Heart left ventricle (tissue), 16 donors: ENCODE results near the gene MATN1. TPM values are rescaled to one million over a fixed set of nuclear protein-coding genes. Genes with fewer than 3 reads are reported as not detected.

Source experiments
- ATAC-seq, 4 donors: fragments of 200-7000 bp; cut with Tn5 transposase; one replicate each; pipeline ENCODE4 v1.9.1; 2020 to 2022; ENCODE audit warnings: moderate library complexity in 4 of 4, mild to moderate bottlenecking in 3 of 4, moderate number of reproducible peaks in 1 of 4
- DNase-seq, 5 donors: peaks; one replicate each; pipeline ENCODE4 v3.0.0-alpha.2; 2020
- H3K27ac ChIP-seq, 12 donors: fragments of 200-600 bp; sonication (generic) in 4 of 12; one replicate each; pipeline versions ENCODE4 v1.5.0 to v1.8.0; 2016 to 2022; ENCODE audit warnings: mild to moderate bottlenecking in 2 of 12
- H3K27me3 ChIP-seq, 9 donors: fragments of 200-600 bp; sonication (generic) in 2 of 9; one replicate each; pipeline versions ENCODE4 v1.5.1 to v1.8.0; 2016 to 2022; ENCODE audit warnings: mild to moderate bottlenecking in 3 of 9
- H3K36me3 ChIP-seq, 9 donors: fragments of 200-600 bp; sonication (generic) in 2 of 9; one replicate each; pipeline versions ENCODE4 v1.5.0 to v1.8.0; 2018 to 2022; ENCODE audit warnings: mild to moderate bottlenecking in 2 of 9
- H3K4me1 ChIP-seq, 12 donors: fragments of 200-600 bp; sonication (generic) in 4 of 12; one replicate each; pipeline versions ENCODE4 v1.5.0 to v1.8.0; 2016 to 2022; ENCODE audit warnings: mild to moderate bottlenecking in 3 of 12
- H3K4me3 ChIP-seq, 12 donors: fragments of 200-600 bp; sonication (generic) in 4 of 12; one replicate each; pipeline versions ENCODE4 v1.5.0 to v1.8.0; 2017 to 2022; ENCODE audit warnings: mild to moderate bottlenecking in 9 of 12, moderate library complexity in 4 of 12
- H3K9me3 ChIP-seq, 12 donors: fragments of 200-600 bp; sonication (generic) in 4 of 12; one replicate each; pipeline versions ENCODE4 v1.5.0 to v1.8.0; 2016 to 2022; ENCODE audit warnings: mild to moderate bottlenecking in 1 of 12
- CTCF ChIP-seq, 12 donors: fragments of 200-600 bp; sonication (generic) in 4 of 12; IDR thresholded peaks; one replicate each; pipeline versions ENCODE4 v1.5.0 to v1.8.0; 2018 to 2022; ENCODE audit warnings: antibody characterized with exemption in 12 of 12, mild to moderate bottlenecking in 5 of 12
- POLR2A ChIP-seq, 2 donors: fragments of 450-650 bp; IDR thresholded peaks; one replicate each; pipeline ENCODE4 v1.6.1; 2017; ENCODE audit warnings: antibody characterized with exemption in 2 of 2, mild to moderate bottlenecking in 2 of 2, moderate library complexity in 2 of 2
- WGBS, 4 donors: extraction: QIAGEN DNeasy Blood & Tissue Kit in 2 of 4; methylation state at CpG; one replicate each; pipeline versions ENCODE4 v1.1.5 to v1.1.7; 2013 to 2018; 5-methylcytosine and 5-hydroxymethylcytosine counted together
- intact Hi-C, 10 donors: fragments of 100-400 bp; cut with DNase I; formaldehyde crosslinking; loops; one replicate each; pipeline versions ENCODE4 v1.11.1 to v1.14.2; 2022
- polyA plus RNA-seq, 2 donors: library from polyadenylated mRNA; stranded (reverse); fragments of 200-250 nt; gene quantifications; one replicate each; pipeline ENCODE4 v1.2.3, GENCODE V29; 2013
- total RNA-seq, 9 donors: library from RNA; depleted of rRNA in 2 of 9; stranded (reverse); fragments of >200 nt in 2 of 9; fragmentation: NEBNext Ultra II Directional in 3 of 9; extraction: Animal tissue kit (Norgen Biotek cat#: 25700) in 3 of 9; gene quantifications; one replicate each; pipeline versions ENCODE4 v1.1.0 to v1.2.4, GENCODE V29; 2016 to 2023
- donor health status: ischemic (EF 13 %, LVEDD 7.1; RV severe dilation, severe dysfunction).
- donor health status: healthy with polysubstance abuse.
- donor health status: DM: no; HTN: yes; CAD: no.
- donor health status: DM: no; HTN: no; CAD: no.
- donor health status: ischemic (EF 25% LVEDD 6.9; RV normal size, moderate dysfunction).
- donor health status: ischemic (EF 25% LVEDD 5.7; RV mildly dilated, moderate dysfunction).
- donor health status: healthy.
- donor health status: DM: yes; HTN: yes; CAD: no.
- donor health status: ischemic (EF 35%, LVEDD 5.7; RV mildly dilated, moderate dysfunction).
- donor health status: nonischemic (EF 11% LVEDD 7.7; RV severe dilation, severe dysfunction).
- donor health status: DM: yes; HTN: yes; CAD: no.
- donor health status: PGD.
- donor health status: ischemic (EF 29% LVEDD 5.4; RV normal size, mild dysfunction).
- donor health status: nonischemic (EF 23%, LVEDD 6.1; RV moderate dilation, normal function).

MATN1 gene
- total and polyA plus RNA-seq, 11 donors, result 0.67 TPM; not detected in 10

DNA sequence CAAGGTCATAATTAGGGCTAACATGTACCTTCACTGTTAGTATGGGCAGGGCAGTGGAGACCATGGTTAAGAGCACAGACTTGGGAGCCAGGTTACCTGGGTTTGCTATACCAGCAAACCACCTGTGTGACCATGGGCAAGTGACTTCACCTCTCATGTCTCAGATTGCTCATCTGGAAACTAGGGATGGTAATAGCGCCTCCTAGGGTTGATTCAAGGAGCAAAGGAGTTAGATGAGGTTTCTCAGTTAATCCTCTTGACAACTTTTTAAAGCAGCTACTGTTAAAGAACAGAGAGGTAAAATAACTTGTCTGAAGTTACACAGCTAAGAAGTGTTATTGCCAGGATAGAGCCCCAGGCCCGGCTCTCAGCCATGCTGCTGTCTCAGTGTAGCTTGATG is 790 bp upstream of the MATN1 start:
- intact Hi-C loops, result loop anchor here in 8 of 10 donors (5.0 to 10.0 kb wide), 5 partner anchors 183 to 701 kb away; partner anchors contain the start of gene SDC3 (in 1 of the 8)
- peaks cover 0 to 7% (median 0%) of the 10 kb centered on the region in 9 donors for H3K36me3 ChIP-seq
- no peaks in the 10 kb centered on the region for H3K9me3 ChIP-seq
- WGBS, 4 donors, result 90 to 98% (median 91%) methylated on average over 2 of the region's 2 CpGs
- H3K27ac ChIP-seq, result no peak overlapping the region
- peak in 1 of 12 donors; percentile 8 for TF ChIP-seq CTCF (IDR thresholded peaks at IDR 0.05)
- no peak for TF ChIP-seq POLR2A (IDR thresholded peaks at IDR 0.05)
- no peaks in the 10 kb centered on the region for H3K27me3 ChIP-seq
- DNase-seq (no peak), ATAC-seq (no peak)
- no peak overlapping the region for H3K4me3 ChIP-seq
- H3K4me1 ChIP-seq, result peaks cover 0 to 7% (median 2%) of the 10 kb centered on the region in 12 donors

DNA sequence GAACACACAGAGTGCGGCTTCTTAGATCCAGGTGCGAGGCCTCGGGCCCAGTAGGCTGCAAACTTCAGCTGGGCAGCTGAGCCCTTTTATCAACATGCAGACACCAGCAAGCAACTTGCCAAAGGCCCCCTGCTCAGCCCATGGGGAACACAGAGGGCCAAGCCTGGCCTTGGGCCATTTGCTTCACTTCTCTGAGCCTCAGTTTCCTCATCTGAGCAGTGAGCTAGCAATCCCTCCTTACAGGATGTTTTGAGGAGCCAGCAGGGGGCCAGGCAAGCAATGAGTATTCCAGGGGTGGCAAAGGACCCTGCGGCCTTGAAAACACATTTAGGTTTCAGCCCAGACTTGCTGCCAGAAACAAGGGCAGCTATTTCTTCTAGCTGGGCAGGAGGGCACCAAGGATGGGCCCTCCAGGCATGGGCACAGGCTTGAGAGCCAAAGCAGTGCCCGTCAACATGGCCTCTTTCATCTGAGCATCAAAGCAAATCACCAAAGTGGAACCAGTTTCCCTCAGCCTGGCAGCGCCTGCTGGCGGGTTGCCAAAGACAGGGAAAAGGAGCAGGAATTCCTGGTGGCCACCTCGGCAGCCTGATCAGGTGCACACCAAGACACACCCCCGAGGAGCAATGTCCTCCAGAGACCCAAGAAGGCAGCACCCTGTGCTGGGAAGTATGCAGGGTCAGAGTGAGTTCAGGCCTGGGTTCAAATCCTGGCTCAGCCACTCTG is 1.4 kb downstream of the MATN1 start:
- 81 to 86% (median 83%) methylated on average over 8 to 9 of the region's 9 CpGs for WGBS, 4 donors
- intact Hi-C loops, result loop anchor here in 8 of 10 donors (2.0 to 10.0 kb wide), 7 partner anchors 57 to 703 kb away; partner anchors contain the start of gene SDC3 (in 1 of the 8)
- Histone ChIP-seq H3K4me3 (no peak overlapping the region), H3K4me1 (peaks cover 0 to 15% (median 8%) of the 10 kb centered on the region in 12 donors), H3K9me3 (no peaks in the 10 kb centered on the region), H3K36me3 (peaks cover 0 to 7% (median 0%) of the 10 kb centered on the region in 9 donors), H3K27me3 (no peaks in the 10 kb centered on the region), H3K27ac (no peak overlapping the region)
- ATAC-seq, result no peak
- TF ChIP-seq CTCF (IDR thresholded peaks at IDR 0.05), result no peak
- TF ChIP-seq POLR2A (IDR thresholded peaks at IDR 0.05), result no peak
- DNase-seq, result peak in 1 of 5 donors; percentile 48

DNA sequence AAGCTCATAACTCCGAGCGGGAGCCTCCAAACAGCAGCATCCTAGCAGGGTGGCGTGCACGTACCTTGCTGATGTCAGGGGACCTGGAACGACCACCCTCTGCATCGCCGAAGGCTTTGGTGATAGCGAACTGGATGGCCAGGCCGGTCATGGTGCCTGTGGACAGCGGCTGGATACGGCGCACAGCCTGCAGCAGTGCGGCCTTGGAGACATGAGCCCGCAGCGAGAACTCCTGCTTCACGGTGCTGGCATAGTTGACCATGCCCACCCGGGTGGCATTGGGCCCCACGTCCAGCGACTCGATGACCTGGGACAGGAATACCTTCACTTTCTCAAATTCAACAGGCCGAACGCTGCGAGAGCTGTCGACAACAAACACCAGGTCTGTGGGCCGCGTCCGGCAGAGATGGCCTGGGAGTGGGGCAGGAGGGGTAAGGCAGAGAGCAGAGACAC is 2.0 kb downstream of the MATN1 start:
- Histone ChIP-seq H3K9me3 (no peaks in the 10 kb centered on the region), H3K4me3 (no peak overlapping the region), H3K27ac (no peak overlapping the region), H3K4me1 (peaks cover 0 to 15% (median 8%) of the 10 kb centered on the region in 12 donors), H3K36me3 (peaks cover 0 to 7% (median 0%) of the 10 kb centered on the region in 9 donors), H3K27me3 (no peaks in the 10 kb centered on the region)
- TF ChIP-seq POLR2A (IDR thresholded peaks at IDR 0.05), result no peak
- no peak for TF ChIP-seq CTCF (IDR thresholded peaks at IDR 0.05)
- 94 to 96% (median 94%) methylated on average over 9 to 27 of the region's 27 CpGs for WGBS, 4 donors
- ATAC-seq, result no peak
- DNase-seq, result no peak
- intact Hi-C loops, result loop anchor here in 8 of 10 donors (2.0 to 10.0 kb wide), 7 partner anchors 57 to 703 kb away; partner anchors contain the start of gene SDC3 (in 1 of the 8)
